GM18867 (cell line): Measurements from ENCODE around the gene GRM1.

Experiments used
- ATAC-seq: cut with Tn5 transposase; IDR thresholded peaks from one replicate; pipeline ENCODE4 v1.9.1; 2021; ENCODE audit warnings: mild to moderate bottlenecking, moderate library complexity; ENCODE audit not compliant: unreplicated experiment

GRM1 gene

DNA sequence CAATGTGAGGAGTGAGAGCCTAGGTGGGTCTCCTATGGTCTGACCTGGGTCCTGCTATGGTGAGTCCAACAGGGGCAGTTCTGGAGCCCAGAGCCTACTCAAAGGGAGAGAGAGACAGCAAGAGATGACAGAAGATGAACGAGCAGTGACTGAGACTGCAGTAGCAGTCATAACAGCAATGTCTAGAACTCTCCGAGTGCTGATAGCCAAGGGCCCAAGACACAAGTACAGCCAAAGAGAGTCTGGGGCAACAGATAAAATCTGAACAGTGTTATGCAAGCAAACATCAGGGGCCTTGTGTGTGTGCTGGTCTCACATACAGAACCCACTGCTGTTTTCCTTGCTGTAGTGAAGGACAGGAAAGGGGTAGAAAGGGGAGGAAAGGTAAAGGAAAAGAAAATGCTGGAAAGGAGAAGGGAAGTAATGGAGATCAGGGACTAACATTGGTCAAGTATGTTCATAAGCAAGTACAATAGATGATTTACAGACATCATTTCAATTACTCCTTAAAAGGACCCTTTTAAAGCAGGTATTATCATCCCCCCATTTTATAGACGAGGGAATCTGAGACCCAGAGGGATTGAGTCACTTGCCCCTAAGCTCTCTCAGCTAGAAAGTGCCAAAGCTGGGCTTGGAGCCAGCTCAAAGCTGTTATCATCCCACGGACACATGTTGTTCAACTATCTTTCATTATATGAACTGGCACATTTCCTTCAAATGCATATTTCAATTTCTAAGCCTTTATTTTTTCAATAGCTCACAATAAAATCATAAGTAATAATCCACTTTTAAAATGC is 332.5 kb downstream of the GRM1 start:
- no peak for ATAC-seq

DNA sequence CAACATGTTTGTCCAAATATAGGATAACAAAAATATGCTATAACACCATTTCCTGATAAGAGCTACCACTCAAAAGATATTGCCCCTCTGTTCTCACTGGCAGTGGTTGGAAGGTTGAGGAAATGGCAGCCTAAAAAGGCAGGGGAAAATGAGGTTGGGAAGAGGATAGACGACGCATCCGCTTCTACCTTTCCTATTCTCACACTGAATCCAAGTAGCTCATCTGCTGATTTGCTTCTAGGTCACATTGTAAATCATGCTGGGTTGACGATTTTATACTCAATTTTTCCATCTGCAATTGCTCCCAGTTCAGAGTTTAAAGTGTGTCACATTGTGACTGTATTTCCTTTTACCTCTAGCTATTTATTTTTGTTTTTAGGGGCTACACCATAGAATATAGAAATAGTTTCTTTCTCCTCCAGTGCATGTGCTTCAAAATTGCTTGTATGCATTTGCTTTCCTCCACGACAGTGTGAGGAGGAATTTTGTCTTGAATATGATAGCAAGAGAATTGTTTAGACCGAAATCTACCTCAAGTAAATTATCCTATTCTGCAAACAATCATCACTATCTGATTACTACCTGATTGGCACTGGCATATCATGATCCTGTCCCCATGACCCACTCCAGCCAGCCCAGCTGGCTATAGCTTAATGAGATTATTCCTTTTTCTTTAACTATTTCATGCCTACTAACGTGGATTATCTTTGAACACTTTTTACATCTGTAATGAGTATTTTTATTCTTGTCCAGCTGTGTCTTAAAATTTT is 335.2 kb downstream of the GRM1 start:
- ATAC-seq: no peak

DNA sequence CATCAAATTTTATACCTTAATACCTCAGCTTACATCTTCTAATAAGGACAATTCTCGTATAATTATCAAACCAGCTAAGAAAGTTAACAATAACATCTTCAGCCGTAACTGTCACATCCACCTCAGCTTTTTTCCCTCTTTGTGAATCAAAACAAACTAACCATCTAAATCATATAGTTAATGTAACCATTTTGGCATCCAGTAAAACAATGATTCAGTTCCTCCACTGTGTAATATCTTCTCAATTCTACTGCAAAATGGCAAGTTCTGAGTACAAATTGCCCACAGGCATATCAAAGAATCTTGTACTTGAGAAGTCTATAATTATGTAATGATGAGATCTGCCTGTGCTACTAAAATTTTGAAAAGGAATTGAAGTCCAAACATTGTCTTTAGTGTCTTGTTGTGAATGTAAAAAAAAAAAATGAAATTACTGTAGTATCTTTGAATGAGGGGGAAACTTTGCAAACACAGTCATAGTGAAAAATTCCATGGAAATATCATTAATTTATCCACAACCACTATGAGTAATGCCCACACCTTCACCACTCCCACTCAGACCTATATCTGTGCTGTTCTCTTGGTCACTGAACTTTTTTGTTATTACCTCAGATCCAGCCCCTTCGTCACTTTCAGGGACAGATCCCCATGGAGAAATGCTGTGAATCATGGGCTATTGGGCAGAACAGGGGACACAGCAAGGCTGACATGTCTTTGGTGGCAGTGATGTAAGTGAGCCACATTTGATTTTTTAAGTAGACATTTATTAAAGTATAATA is 336.1 kb downstream of the GRM1 start:
- ATAC-seq: no peak

DNA sequence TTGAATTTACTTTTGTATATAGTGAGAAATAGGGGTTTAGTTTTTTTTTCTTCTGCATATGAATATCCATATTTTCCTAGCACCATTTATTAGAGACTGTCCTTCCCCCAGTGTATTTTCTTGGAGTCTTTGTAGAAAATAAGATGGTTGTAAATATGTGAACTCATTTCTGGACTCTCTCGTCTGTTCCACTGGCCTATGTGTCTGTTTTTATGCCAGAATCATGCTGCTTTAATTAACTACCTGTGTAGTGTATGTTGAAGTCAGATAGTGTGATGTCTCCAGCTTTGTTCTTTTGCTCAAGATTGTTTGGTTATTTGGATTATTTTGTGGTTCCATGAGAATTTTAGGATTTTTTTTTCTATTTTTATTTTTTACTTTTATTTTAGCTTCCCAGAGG is 338.2 kb downstream of the GRM1 start:
- no peak for ATAC-seq

DNA sequence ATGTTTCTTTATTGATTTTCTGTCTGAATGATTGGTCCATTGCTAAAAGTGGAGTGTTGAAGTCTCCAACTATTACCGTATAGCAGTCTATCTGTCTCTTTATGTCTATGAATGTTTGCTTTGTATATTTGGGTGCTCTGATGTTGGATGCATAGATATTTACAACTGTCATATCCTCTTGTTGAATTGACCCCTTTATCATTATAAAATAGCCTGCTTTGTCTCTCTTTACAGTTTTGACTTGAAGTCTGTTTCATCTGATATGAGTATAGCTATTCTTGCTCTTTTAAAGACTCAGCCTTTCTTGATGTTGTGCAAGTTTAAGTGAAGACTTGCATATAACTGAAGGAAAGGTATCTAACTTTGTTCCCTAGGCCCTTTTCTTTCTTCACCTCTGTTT is 341.0 kb downstream of the GRM1 start:
- ATAC-seq: no peak

DNA sequence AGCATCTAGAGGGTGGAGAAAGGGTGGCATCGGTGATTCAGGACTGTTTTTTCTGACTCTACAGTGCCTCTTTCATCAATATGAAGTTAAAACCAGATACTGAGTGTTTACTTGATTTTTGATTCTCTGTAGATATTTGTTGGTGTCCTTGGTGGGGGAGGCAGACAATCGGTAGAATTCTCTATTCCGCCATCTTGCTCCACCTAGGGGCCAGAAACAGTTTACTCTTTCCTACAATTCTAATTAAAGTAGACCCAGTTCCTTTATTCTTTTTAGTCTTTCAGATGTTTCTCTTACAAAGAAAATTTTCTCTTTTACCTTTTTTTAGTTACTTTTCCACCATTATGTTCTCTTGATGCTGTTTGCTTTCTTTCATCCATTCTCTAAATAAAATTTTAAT is 352.6 kb downstream of the GRM1 start:
- no peak for ATAC-seq

DNA sequence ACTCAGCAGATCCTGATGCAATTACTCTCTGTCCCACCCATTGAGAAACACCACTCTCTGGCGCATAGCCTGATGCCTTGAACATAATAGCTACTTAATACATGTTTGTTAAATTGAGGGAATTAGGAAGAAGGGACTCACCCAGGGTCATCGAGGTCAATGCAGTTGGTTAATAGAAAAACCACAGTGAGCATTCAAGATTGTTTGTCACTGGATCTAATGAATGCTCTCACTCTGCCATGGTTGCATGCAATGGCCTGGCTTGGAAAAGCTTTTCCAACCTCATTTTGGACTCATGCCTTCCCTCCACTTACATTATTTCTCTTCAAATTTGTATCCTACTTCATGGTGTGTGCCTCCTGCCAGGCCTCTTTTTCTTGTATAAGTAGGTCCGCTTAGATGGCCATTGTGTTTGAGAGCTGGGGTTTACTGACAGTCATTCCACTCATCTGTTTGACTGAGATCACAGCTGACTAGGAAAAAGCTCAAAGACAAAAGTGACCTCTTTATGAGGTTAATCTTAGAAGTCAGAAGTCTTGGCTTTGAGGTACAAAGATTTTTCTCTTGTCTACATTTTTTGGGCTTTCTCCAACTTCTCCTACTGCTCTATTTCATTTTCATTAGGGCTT is 360.0 kb downstream of the GRM1 start:
- no peak for ATAC-seq

DNA sequence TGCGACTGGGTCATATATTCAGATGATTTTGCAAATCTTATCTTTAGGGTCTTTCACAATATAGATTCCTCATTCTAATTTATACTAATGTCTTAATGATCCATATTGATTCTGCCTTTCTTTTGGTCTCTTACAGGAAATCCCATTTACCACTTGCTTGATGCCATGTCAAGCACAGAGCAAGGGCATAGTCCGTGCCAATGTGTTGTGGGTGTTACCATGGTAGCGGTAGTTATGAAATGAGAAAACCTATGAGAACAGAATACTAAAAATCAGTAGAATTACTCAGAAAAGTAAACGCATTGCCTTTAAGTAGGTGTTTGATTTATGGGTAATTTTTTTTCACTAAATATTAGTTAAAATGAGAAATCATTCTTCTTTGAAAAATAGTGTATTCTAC is 360.9 kb downstream of the GRM1 start:
- ATAC-seq: peak; percentile 72

DNA sequence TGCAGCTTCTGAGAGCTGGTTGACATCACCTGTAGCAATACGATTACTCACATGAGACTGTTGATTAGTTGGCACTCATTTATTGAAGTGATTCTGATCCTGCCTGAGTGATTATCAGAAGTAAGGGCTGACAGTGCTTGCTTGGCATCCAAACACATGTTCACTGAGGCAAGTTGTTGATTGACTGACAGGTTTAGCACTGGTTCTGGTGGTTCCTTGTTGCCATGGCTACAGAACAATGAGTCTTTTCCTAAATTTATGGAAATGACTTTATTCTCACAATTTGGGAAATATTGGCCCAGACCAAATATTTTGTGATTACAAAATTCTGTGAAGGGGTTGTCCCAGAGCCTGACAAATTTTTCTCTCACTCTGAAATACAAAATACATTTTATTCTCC is 368.8 kb downstream of the GRM1 start:
- no peak for ATAC-seq

DNA sequence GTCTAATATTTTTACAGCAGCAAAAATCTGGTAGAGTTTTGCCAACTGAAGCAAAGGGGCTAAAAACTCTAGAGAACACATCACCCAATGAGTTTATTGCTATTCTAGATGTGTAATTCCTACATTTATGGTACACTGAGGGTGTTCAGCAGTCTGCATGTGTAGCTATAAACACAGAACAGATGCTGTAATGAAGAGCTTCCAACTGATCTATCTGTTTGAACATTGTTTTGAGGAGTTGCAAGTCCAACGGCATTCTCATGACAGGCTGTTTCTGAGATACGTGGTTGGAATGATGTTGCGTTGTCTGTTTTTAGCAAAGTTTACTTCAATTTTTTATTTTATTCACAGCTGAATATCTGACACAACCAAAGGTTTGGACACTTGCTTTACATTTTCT is 373.6 kb downstream of the GRM1 start:
- ATAC-seq: no peak

DNA sequence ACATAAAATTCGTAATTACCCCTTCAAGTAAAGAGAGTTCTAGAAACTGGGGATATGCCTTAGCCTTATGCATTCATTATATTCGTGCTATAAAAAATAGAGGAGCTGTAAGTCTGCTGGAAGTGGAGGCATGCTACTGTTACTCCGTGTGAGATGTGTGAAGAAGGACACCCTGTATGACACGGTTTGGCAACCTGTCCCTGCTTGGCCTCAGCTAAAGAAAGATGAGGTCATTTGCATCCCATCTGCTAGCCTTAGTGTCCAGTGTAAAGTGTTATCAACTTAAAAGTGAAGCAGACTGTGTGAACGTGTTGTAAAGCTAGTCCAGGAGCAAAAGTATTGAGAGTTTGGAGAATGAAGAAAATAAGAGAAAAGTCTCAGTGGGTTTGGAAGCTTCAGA is 379.7 kb downstream of the GRM1 start:
- no peak for ATAC-seq

DNA sequence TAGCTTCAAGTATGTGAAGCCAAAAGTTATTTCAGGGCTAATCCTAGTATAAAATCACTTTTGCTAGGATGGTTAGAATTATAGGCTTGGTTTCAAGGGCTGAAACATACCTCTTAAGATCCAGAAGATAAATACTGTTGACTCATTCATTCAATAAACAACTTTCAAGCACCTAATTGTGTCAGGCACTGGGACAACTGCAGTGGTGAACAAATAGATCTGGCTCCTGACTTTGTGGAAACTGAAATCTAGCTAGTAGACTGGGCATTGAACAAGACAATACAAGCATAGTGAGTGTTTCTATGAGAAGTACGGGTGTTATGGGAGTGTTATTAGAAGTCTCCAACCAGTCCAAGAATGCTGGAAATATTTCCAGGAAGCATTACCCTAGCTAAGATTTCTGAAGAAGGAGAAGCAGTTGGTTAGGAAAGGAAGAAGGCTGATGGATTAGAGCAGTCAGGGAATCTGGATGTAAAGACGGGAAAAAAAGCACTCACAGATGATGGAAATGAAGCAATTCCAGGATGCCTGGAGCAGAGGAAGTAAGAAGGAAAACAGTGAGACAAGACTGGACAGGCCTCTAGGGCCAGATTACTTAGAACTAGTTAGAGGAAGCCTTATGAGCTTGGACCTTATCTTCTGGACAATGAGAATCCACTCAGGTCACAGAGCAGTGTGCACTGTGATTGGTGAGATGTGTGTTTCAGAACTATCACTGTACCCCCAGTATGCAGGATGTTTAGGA is 382.2 kb downstream of the GRM1 start:
- no peak for ATAC-seq

DNA sequence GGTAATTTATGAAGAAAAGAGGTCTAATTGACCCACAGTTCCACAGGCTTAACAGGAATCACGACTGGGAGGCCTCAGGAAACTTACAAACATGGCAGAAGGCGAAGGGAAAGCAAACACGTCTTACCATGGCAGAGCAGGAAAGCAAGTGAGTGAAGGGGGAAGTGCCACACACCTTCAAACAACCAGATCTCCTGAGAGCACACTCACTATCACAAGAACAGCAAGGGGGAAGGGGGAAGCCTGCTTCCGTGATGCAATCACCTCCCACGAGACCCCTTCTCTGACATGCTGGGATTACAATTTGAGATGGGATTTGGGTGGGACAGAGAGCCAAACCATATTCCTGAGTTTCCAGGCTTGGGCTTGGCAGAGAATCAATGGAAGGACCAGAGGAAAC is 390.7 kb downstream of the GRM1 start:
- ATAC-seq: no peak

DNA sequence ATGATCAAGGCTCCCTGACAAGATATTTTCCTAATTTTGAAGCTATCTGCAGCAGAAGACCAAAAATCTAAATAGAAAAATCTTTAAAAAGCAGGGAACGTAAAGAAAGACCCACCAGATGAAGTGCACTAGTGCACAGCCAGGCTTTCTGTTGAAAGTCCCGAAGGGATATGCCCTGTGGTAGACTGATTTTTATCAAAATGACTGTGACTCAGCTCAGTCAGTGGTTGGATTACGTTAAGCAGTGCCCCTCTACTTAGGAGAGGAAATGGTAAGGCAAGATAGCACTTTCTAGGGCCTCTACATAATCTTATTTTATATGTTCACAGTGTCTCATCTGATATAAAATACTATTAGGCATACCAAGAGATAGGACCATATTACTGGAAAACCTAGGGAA is 391.4 kb downstream of the GRM1 start:
- no peak for ATAC-seq

DNA sequence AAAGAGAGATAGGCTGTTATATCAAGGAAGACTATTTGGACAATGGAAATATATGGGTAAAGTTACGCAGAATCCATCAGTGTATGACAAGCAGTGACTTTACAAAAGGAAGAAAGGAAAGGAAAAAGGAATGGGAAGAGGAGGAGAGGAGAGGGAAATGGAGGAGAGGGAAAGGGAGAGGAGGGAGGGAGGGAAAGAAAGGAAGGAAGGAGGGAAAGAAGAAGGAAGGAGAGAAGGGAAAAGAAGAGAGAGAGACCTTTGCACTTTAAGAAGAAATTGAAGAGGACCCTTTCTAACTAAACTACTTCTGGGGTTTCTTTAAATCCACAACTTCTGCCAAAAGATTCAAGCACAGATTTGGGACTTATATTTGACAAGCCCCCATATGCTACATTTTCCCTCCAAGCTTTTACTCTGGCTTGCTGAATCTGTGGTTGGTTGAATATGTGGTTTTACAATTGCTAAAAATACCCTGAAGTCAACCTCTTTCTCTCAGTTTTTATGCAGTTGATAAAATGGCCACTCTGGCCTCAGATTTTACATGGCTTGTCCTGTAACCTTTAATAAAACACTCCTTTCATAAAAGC is 394.0 kb downstream of the GRM1 start:
- no peak for ATAC-seq

DNA sequence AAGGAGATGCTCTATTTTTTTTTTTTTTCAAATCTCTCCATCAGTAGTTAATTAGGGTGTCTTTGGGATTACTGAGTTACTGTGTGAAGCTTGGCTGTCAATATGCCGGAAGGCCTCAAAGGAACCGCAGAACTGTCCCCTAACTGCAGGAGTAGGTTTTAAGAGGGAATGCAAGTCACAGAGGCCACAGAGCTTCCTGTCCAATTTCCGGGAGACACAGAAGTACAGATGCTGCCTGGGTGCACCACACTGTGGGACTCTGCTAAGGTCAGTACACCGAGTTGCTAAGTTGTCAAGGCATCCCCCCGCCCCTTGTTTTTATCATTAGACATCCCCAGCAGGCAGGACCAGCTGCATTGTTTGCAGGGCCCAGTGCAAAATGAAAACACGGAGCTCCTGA is 394.6 kb downstream of the GRM1 start:
- ATAC-seq: no peak

DNA sequence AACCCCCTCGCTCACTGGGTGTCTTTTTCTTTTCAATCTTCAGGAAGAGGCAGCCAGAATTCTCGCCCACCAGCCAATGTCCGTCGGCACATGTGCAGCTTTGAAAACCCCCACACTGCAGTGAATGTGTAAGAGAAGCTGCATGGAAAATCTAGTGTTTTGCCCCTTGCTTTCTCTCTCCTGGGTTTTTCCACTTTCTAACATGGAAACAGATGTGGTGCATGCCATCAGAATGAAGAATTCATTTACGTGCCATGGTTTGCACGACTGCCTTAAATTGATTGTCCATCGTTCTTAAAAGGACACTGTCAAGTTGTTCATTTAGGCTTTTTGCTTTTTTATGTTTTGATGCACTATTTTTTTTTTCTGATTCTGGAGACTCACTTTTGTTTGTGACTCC is 397.7 kb downstream of the GRM1 start:
- no peak for ATAC-seq

DNA sequence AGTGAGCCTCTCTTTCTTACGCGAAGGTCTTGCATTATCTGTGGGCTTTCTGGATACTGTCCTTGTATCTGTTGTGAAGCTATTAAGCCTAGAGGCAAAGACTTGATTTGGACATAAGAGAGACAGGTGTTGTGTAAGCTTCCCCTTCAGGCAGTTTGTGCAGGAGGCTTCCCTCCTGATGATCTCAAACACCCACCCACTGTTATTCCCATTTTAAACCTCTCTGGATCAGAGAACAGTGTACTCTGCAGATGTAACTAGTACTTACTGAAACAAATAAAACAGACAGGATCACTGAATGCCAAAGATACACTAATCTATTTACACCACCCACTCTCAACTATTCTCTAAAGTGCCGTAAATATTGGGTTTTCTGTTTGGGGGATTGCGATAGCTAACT is 401.0 kb downstream of the GRM1 start:
- no peak for ATAC-seq

DNA sequence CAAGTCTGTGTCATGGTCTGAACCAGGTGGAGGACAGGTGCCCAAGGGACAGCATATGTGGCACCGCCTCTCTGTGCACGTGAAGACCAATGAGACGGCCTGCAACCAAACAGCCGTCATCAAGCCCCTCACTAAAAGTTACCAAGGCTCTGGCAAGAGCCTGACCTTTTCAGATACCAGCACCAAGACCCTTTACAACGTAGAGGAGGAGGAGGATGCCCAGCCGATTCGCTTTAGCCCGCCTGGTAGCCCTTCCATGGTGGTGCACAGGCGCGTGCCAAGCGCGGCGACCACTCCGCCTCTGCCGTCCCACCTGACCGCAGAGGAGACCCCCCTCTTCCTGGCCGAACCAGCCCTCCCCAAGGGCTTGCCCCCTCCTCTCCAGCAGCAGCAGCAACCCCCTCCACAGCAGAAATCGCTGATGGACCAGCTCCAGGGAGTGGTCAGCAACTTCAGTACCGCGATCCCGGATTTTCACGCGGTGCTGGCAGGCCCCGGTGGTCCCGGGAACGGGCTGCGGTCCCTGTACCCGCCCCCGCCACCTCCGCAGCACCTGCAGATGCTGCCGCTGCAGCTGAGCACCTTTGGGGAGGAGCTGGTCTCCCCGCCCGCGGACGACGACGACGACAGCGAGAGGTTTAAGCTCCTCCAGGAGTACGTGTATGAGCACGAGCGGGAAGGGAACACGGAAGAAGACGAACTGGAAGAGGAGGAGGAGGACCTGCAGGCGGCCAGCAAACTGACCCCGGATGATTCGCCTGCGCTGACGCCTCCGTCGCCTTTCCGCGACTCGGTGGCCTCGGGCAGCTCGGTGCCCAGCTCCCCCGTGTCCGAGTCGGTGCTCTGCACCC is 405.2 kb downstream of the GRM1 start:
- no peak for ATAC-seq
